22Rv1 (cell line): ENCODE measurements around the gene MAGI1.
"Not testable (repeated sequence)": the region's sequence is repeated elsewhere in the genome, so short reads cannot be mapped to it uniquely, and the experiment has no call there.

ENCODE experiments used
- H3K27ac ChIP-seq: fragments of 450-650 bp; 2 replicates; pipeline ENCODE4 v1.5.1; 2017
- CTCF ChIP-seq: fragments of 450-650 bp; IDR thresholded peaks from 2 replicates; pipeline ENCODE4 v1.5.1; 2017; ENCODE audit warnings: mild to moderate bottlenecking
- ZFX ChIP-seq: fragments of 450-650 bp; IDR thresholded peaks from 2 replicates; pipeline ENCODE4 v1.6.1; 2017; ENCODE audit warnings: antibody characterized with exemption, borderline replicate concordance

The MAGI1 gene

GRCh38 chr3:65617209-65617608 lies 421.5 kb downstream of the MAGI1 start:
- TF ChIP-seq ZFX, result no peak
- no peak for TF ChIP-seq CTCF
- no peak overlapping the region for H3K27ac ChIP-seq

- TF ChIP-seq ZFX (no peak), CTCF (no peak)
These were observed 422.2 kb downstream of the MAGI1 start for GRCh38 chr3:65616563-65616962.

GRCh38 chr3:65615329-65615728 lies 423.4 kb downstream of the MAGI1 start:
- TF ChIP-seq CTCF (no peak), ZFX (no peak)
- no peak overlapping the region for H3K27ac ChIP-seq

More at GRCh38 chr3:65616563-65616962, 422.2 kb downstream of the MAGI1 start:
- H3K27ac ChIP-seq, result no peak overlapping the region

GRCh38 chr3:65614585-65614984 lies 424.1 kb downstream of the MAGI1 start:
- no peak overlapping the region for H3K27ac ChIP-seq
- TF ChIP-seq CTCF (no peak), ZFX (no peak)

DNA sequence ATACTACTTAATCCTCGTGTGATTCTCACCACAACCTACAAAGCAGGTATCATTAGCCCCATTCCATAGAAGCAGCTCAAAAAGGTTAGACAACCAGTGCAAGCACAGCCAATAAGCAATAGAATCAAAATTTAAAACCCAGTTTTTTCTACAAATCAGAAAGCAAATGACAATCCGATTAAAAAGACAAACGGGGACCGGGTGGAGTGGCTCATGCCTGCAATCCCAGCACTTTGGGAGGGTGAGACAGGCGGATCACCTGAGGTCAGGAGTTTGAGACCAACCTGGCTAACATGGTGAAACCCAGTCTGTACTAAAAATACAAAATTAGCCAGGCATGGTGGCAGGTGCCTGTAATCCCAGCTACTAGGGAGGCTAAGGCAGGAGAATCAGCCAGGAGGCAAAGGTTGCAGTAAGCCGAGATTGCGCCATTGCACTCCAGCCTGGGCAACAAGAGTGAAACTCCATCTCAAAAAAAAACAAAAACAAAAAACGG lies 430.7 kb downstream of the MAGI1 start:
- H3K27ac ChIP-seq, result not testable (repeated sequence)

- TF ChIP-seq CTCF, result no peak
- TF ChIP-seq ZFX, result no peak
- H3K27ac ChIP-seq, result no peak overlapping the region
These were observed 431.6 kb downstream of the MAGI1 start for GRCh38 chr3:65607101-65607500.

DNA sequence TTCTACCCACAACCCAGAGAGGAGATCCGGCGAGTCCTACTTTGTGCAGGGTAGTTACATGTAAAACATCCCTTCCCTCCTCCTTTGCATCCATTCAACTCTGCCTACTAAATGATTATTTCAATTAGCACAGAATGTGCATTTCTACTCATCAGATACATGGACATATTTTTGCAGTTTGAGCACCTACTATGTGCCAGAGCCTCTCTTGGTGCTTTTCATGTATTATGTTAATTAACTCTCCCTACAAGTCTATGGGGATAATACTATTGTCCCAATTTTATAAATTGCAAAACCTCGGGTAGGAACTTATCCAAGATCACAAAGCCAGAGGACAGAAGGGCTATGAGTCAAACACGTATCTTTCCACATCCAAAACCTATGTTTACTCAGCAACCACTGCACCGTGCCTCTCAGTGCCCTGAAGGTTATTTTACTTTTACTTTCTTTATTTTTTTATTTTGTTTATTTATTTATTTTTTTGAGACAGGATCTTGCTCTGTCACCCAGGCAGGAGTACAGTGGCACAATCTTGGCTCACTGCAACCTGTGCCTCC lies 432.8 kb downstream of the MAGI1 start:
- no peak overlapping the region for H3K27ac ChIP-seq
- no peak for TF ChIP-seq CTCF
- no peak for TF ChIP-seq ZFX
